Fibroblast of pulmonary artery (primary cell): ENCODE data around the gene ARSK.
A peak's percentile ranks its signal among the peaks of the same experiment; 100 is the strongest.

ENCODE experiments used
- DNase-seq: peaks from one replicate; pipeline ENCODE4 v3.0.0-alpha.2; 2010; ENCODE audit warnings: low read depth
- H3K4me3 ChIP-seq: replicated peaks from 2 replicates; pipeline ENCODE4 v1.5.1; 2011; ENCODE audit warnings: low read depth, mild to moderate bottlenecking, control low read depth, low read length, moderate library complexity
- TF ChIP-seq, protein P1 (sequence below): IDR thresholded peaks from 2 replicates; pipeline ENCODE4 v1.5.1; 2011; ENCODE audit warnings: mild to moderate bottlenecking, control low read depth, low read length, inconsistent platforms; ENCODE audit errors: missing control alignments

The ARSK gene

DNA sequence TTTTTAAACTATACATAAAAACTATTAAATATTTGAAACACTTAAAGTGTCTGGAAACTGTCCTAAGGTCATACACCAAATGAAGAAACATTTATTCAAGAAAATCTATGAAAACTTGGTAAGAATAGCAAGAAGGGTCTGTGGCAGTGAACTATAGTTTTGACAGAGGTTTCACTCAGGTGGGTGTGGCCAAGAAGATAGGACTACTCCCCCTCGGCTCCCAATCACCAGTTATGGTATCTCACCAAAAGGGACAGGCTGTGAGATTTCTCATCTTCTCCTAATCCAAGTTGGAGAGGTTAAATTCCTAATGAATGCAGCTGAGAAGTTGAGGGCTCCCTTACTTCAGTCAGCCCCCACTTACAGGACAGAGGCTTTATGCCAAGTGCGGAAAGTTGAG lies 2.9 kb downstream of the ARSK start:
- DNase-seq = no peak
- TF ChIP-seq, protein P1, sequence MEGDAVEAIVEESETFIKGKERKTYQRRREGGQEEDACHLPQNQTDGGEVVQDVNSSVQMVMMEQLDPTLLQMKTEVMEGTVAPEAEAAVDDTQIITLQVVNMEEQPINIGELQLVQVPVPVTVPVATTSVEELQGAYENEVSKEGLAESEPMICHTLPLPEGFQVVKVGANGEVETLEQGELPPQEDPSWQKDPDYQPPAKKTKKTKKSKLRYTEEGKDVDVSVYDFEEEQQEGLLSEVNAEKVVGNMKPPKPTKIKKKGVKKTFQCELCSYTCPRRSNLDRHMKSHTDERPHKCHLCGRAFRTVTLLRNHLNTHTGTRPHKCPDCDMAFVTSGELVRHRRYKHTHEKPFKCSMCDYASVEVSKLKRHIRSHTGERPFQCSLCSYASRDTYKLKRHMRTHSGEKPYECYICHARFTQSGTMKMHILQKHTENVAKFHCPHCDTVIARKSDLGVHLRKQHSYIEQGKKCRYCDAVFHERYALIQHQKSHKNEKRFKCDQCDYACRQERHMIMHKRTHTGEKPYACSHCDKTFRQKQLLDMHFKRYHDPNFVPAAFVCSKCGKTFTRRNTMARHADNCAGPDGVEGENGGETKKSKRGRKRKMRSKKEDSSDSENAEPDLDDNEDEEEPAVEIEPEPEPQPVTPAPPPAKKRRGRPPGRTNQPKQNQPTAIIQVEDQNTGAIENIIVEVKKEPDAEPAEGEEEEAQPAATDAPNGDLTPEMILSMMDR = no peak
- H3K4me3 ChIP-seq = no peak overlapping the region

GRCh38 chr5:95562282-95562681 lies 7.4 kb downstream of the ARSK start:
- H3K4me3 ChIP-seq = no peak overlapping the region
- TF ChIP-seq, protein P1 = no peak
- no peak for DNase-seq

DNA sequence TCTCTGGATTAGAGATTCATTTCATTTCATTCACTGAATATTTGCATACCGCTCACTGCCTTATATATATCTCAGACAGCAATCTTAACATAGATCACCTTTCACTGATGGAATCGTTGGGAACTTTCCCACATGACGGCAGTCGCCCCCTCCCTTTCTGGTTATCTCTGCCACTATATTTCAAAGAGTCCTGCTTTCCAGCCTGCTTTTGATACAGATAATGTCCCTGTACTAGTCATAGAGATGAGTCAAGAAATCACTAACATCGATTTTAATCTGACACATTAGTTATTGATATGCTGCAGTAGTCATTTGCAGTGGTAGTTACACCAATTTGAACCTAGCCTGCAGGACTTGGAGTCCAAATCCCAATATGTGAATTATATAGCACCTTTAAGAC lies 8.5 kb downstream of the ARSK start:
- DNase-seq = no peak
- TF ChIP-seq, protein P1 = no peak
- H3K4me3 ChIP-seq = no peak overlapping the region

DNA sequence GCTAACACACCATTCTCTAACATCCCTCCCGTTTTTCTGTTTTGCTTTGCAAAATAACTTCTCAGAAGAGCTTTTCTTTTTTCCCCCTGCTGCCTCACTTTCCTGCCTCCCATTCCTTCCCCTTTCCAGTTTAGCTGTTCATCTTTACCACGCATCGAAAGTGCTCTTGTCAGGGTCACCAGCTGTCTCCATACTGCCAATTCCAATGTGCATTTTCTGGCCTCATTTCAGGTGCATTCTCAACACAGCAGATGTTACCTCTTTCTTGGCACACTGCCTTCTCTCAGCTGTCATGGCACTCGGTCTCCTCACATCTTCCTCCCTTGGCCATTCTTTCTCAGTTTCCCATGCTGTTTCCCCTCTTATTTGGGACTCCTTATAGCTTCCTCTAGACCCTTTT lies 9.5 kb downstream of the ARSK start:
- no peak overlapping the region for H3K4me3 ChIP-seq
- TF ChIP-seq, protein P1 = no peak
- DNase-seq = peak; percentile 8

DNA sequence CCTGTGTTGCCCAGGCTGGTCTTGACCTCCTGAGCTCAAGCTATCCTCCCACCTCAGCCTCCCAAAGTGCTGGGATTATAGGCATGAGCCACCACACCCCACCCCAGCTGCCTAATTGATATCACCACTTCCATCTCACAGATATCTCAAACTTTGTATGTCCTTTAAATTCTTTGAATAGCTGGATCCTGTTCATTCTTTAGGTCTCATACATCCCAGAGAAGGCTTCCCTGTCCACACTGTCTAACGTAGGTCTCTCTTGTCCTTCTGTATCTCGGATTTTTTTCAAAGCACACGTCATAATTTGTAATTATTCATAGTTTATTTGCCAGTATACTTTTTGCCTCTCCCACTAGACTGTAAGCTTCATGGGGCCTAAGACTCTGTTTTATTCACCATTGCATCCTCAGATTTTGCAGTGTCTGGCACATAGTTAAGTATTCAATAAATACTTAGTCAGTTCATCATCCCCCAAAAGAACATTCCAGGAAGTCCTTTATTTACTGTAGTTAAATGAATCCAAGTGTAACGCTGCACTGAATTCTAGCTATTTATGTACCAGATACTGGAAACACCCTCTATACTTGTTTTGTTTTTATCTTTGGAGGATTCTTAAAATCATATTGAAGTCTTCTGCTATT lies 10.5 kb downstream of the ARSK start:
- H3K4me3 ChIP-seq = no peak overlapping the region
- TF ChIP-seq, protein P1 = no peak
- peak; percentile 42 for DNase-seq

- no peak for DNase-seq
- no peak overlapping the region for H3K4me3 ChIP-seq
- TF ChIP-seq, protein P1 = no peak
These were observed 17.1 kb downstream of the ARSK start for GRCh38 chr5:95572016-95572415.

GRCh38 chr5:95581576-95581975 lies 26.7 kb downstream of the ARSK start:
- DNase-seq = no peak
- TF ChIP-seq, protein P1 = no peak

More at GRCh38 chr5:95581576-95581975, 26.7 kb downstream of the ARSK start:
- no peak overlapping the region for H3K4me3 ChIP-seq
